Activated naive CD8-positive, alpha-beta T cell (primary cell): ENCODE results near the gene PAPPA.
A peak's percentile ranks its signal among the peaks of the same experiment; 100 is the strongest.

Experiments
- H3K27ac Mint-ChIP-seq: one replicate; pipeline ENCODE4 v1.8.0; 2021; ENCODE audit warnings: mixed read lengths
- H3K27me3 Mint-ChIP-seq: one replicate; pipeline ENCODE4 v1.8.0; 2021; ENCODE audit warnings: mixed read lengths
- H3K36me3 Mint-ChIP-seq: one replicate; pipeline ENCODE4 v1.8.0; 2021; ENCODE audit warnings: mixed read lengths
- H3K4me1 Mint-ChIP-seq: one replicate; pipeline ENCODE4 v1.8.0; 2021; ENCODE audit warnings: low read depth, mixed read lengths
- H3K4me3 Mint-ChIP-seq: one replicate; pipeline ENCODE4 v1.8.0; 2021; ENCODE audit warnings: mild to moderate bottlenecking, mixed read lengths
- H3K9me3 Mint-ChIP-seq: one replicate; pipeline ENCODE4 v1.8.0; 2021; ENCODE audit warnings: low read depth, mixed read lengths

PAPPA gene, protein sequence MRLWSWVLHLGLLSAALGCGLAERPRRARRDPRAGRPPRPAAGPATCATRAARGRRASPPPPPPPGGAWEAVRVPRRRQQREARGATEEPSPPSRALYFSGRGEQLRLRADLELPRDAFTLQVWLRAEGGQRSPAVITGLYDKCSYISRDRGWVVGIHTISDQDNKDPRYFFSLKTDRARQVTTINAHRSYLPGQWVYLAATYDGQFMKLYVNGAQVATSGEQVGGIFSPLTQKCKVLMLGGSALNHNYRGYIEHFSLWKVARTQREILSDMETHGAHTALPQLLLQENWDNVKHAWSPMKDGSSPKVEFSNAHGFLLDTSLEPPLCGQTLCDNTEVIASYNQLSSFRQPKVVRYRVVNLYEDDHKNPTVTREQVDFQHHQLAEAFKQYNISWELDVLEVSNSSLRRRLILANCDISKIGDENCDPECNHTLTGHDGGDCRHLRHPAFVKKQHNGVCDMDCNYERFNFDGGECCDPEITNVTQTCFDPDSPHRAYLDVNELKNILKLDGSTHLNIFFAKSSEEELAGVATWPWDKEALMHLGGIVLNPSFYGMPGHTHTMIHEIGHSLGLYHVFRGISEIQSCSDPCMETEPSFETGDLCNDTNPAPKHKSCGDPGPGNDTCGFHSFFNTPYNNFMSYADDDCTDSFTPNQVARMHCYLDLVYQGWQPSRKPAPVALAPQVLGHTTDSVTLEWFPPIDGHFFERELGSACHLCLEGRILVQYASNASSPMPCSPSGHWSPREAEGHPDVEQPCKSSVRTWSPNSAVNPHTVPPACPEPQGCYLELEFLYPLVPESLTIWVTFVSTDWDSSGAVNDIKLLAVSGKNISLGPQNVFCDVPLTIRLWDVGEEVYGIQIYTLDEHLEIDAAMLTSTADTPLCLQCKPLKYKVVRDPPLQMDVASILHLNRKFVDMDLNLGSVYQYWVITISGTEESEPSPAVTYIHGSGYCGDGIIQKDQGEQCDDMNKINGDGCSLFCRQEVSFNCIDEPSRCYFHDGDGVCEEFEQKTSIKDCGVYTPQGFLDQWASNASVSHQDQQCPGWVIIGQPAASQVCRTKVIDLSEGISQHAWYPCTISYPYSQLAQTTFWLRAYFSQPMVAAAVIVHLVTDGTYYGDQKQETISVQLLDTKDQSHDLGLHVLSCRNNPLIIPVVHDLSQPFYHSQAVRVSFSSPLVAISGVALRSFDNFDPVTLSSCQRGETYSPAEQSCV (N-terminal part only)

DNA sequence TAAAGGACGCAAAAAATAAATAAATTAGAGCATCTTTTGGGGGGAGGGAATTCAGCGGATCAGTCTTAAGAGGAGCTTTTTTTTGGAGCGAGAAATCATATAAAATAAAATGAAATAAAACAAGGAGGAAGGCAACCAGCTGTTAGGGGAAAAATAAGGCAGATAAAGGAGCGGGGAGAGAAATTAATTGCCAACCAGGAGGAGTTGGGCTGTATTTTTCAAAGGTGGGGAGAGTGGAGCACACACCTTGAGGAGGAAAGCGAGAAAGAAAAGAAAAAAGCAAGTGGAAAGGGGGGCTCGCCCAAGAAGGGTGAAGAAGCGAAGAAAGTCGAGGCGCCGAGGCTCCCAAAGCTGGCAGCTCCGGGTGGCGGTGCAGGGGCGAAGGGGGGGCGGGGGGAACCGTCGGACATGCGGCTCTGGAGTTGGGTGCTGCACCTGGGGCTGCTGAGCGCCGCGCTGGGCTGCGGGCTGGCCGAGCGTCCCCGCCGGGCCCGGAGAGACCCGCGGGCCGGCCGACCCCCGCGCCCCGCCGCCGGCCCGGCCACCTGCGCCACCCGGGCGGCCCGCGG lies at the start of gene PAPPA:
Gene PAPPA (plus strand): TSS at position 27 of the 569 bp plus-strand sequence. CDS start 382 bp downstream, at position 409.
- Mint-ChIP-seq H3K4me1 (peaks cover 13% of the 10 kb centered on the region), H3K36me3 (no peaks in the 10 kb centered on the region), H3K9me3 (no peaks in the 10 kb centered on the region), H3K4me3 (peak within 1 kb of the TSS; percentile 56), H3K27ac (no peak within 1 kb of the TSS), H3K27me3 (peaks cover 43% of the 10 kb centered on the region)

DNA sequence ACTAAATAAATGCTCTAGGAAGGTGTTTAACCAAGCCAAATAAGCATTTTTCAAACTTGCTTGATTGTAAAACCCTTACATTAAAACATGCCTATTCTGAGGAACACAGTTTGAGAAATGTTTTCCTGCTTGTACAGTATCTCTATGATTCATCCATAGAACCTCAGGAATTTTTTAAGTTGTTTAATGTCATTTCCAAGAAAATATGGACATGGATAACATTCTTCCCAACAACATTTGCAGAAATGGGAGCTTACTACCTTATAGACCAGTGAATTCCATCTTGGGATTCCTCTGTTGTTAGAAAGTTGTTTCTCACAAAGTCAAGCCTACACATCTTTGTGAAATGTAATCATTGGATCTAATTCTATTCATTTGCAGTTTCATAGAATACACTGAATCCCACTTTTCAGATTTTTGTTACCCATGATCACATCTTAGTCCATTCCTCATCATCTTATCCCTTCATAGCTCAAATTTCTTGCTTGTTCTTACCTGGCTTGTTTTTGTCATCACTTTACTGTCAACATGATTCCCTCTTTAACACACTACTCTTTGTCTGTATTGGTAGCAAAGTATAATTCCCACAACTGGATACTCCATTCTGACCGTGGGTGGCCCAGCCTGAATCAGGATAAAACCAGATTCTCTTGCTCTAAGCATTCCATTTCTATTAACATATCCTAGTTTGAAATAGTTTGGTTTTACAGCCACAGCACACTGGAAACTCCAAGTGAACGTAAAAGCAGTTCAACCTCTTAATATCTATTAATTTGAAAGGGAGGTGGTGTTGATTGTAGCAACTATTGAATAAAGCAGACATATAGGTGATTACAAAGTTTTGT lies 49.4 kb upstream of the PAPPA start:
- no peaks in the 10 kb centered on the region for H3K4me1 Mint-ChIP-seq
- H3K36me3 Mint-ChIP-seq: no peaks in the 10 kb centered on the region
- H3K27ac Mint-ChIP-seq: no peak overlapping the region
- H3K27me3 Mint-ChIP-seq: peaks cover 2% of the 10 kb centered on the region
- no peak overlapping the region for H3K4me3 Mint-ChIP-seq
- H3K9me3 Mint-ChIP-seq: peaks cover 11% of the 10 kb centered on the region

DNA sequence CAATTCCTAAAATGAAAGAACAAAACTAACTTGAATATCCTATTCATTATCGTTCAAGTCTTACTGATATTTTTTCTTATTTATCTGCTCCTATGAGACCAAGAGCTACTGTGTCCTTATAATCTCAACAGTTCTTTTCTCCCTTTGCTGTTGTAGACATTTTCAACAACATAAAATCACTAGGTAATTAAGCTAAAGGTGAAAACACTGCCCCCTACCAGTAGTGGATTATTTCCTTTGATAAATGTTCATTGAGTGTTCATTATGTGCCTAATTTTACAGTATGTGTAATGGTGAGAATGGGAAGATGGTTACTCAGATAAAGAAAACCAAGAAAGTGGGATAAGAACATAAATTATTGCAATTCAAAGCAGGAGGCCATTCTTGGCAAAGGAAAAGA lies 41.4 kb upstream of the PAPPA start:
- no peaks in the 10 kb centered on the region for H3K4me1 Mint-ChIP-seq
- peaks cover 2% of the 10 kb centered on the region for H3K27me3 Mint-ChIP-seq
- no peak overlapping the region for H3K27ac Mint-ChIP-seq
- no peak overlapping the region for H3K4me3 Mint-ChIP-seq
- H3K9me3 Mint-ChIP-seq: peaks cover 3% of the 10 kb centered on the region
- H3K36me3 Mint-ChIP-seq: no peaks in the 10 kb centered on the region

DNA sequence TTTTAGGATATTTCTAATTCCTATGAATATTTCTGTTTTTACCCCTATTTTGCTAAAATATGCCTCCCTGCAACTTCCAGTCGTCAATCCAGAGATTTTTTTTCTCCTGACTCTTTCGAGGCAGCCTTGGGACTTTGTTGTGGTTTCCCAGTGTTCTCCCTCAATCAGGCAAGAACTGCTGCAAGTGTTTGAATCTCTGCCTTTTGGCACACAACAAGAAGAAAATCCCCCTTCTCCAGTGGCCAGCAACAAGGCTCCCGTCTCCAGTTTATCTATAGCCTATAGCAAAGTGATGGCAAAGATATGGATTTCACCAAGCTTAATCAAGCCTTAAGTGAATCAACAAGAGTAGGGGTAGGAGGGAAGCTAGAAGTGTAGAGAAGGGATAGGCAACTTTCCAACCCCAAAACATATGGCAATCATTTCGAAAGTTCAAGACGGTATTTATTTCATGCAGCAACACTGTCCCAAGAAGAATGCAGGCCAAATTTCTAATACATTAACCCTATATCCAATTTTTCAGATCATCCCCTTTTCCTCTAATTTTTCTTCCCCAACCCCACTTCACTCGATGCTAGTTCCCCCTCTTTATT lies 37.7 kb upstream of the PAPPA start:
- no peak overlapping the region for H3K4me3 Mint-ChIP-seq
- no peak overlapping the region for H3K27ac Mint-ChIP-seq
- no peaks in the 10 kb centered on the region for H3K36me3 Mint-ChIP-seq
- no peaks in the 10 kb centered on the region for H3K9me3 Mint-ChIP-seq
- H3K27me3 Mint-ChIP-seq: no peaks in the 10 kb centered on the region
- H3K4me1 Mint-ChIP-seq: no peaks in the 10 kb centered on the region

DNA sequence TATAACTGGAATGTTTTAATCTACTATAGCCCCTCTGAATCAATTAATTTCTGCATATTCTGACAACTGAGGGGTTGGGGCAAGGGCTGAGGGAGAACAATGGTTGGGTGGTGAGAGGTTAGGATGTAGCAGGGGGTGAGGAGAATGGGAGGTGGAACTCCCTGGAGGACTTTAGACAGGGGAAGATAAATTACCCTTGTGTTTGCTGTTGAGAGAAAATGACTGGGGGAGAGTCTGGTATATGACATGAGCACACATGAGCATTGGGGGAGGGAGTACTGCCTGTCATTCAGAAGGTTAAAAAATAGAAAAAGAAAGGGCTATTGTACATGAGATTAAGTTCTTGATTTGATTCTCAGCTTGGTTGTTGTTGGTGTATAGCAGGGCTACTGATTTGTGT lies 37.2 kb upstream of the PAPPA start:
- H3K27ac Mint-ChIP-seq: no peak overlapping the region
- no peaks in the 10 kb centered on the region for H3K4me1 Mint-ChIP-seq
- H3K9me3 Mint-ChIP-seq: no peaks in the 10 kb centered on the region
- no peak overlapping the region for H3K4me3 Mint-ChIP-seq
- no peaks in the 10 kb centered on the region for H3K36me3 Mint-ChIP-seq
- no peaks in the 10 kb centered on the region for H3K27me3 Mint-ChIP-seq

DNA sequence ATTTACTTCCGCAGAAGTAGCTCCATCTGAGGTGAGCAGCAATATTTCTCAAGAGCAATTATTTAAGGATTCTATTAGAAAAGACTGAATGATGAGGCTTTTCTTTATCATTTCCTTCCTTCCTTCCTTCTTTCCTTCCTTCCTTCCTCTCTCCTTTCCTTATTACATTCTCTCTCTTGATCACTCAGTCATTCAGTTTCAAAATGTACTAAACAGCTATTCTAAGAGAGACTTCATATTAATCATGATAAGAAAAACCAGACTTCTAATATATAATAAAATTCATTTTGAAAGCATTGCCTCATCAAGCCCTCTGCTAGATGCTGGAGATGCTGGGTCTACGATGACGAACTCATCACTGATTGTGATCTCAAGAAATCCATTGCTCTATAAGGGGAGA lies 30.4 kb upstream of the PAPPA start:
- H3K27ac Mint-ChIP-seq: no peak overlapping the region
- no peaks in the 10 kb centered on the region for H3K36me3 Mint-ChIP-seq
- no peaks in the 10 kb centered on the region for H3K4me1 Mint-ChIP-seq
- H3K27me3 Mint-ChIP-seq: peaks cover 5% of the 10 kb centered on the region
- no peak overlapping the region for H3K4me3 Mint-ChIP-seq
- peaks cover 4% of the 10 kb centered on the region for H3K9me3 Mint-ChIP-seq

DNA sequence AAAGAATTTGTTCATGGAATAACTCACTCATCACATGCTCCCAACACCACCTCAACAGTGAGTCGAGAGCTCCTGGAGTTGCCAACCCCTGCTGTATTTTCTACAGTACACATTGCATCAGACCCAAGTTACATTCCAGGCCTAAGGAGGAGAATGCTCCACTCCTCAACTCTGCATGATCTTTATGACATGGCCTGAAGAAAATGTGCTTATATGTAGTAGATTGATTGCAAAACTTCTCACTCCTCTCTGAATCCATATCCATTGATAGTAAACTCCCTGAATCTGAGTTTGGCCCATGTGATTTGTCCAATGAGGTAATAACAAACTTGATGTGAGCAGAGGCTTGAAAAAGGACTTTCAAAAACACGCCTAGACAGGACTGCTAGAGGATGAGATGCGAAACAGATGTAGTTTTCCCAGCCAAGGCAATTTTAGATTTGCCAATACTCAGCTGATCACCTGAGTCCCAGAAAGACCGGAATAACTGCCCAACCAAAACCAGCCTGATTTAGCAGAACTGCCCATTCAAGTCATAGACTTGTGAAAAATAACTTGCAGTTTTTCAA lies 29.0 kb upstream of the PAPPA start:
- H3K27ac Mint-ChIP-seq: no peak overlapping the region
- H3K4me3 Mint-ChIP-seq: no peak overlapping the region
- peaks cover 4% of the 10 kb centered on the region for H3K9me3 Mint-ChIP-seq

DNA sequence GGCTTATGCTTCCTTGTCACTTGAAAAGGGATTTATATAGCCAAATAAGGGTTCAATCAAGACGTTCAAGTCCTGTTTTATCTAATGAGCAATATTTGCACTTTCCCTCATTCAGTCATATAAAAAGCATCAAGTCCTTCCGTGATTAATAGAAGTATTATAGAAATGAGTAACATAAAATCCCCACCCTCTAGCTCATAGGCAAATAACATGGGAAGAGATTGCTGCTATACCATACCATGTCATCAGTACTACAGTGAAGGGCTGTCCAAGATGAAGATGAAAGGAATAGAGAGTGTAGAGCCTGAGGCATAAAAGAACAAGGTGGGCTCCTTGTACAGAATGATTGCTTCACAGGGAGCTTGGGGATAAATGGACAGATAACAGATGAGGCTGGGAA lies 20.4 kb upstream of the PAPPA start:
- H3K27me3 Mint-ChIP-seq: no peaks in the 10 kb centered on the region
- H3K27ac Mint-ChIP-seq: no peak overlapping the region

More for the DNA sequence above, 29.0 kb upstream of the PAPPA start:
- Mint-ChIP-seq H3K36me3 (no peaks in the 10 kb centered on the region), H3K27me3 (peaks cover 5% of the 10 kb centered on the region), H3K4me1 (no peaks in the 10 kb centered on the region)

DNA sequence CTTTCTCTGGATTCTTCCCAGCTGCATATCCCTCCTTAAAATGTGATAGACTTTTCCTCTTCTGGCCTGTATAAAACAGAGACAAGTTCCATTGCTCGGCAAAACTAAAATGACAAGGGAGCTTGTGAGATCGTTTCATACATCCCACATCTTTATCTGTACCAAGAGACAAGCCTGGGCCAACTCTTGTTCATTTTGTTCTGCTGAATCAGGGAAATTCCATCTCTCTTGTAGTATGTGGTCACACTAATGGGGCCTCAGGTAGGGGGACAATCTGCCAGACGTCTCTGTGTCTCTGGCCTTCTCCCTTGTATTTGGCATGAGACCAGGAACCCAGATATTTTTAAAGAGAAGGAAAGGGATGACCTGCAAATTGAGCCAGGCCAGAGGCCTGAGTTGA lies 18.6 kb upstream of the PAPPA start:
- H3K27me3 Mint-ChIP-seq: peaks cover 3% of the 10 kb centered on the region
- H3K9me3 Mint-ChIP-seq: peaks cover 15% of the 10 kb centered on the region
- no peak overlapping the region for H3K27ac Mint-ChIP-seq
- no peak overlapping the region for H3K4me3 Mint-ChIP-seq
- H3K36me3 Mint-ChIP-seq: no peaks in the 10 kb centered on the region
- H3K4me1 Mint-ChIP-seq: no peaks in the 10 kb centered on the region

More for the DNA sequence above, 20.4 kb upstream of the PAPPA start:
- no peaks in the 10 kb centered on the region for H3K36me3 Mint-ChIP-seq
- H3K9me3 Mint-ChIP-seq: peaks cover 16% of the 10 kb centered on the region
- no peaks in the 10 kb centered on the region for H3K4me1 Mint-ChIP-seq
- no peak overlapping the region for H3K4me3 Mint-ChIP-seq

DNA sequence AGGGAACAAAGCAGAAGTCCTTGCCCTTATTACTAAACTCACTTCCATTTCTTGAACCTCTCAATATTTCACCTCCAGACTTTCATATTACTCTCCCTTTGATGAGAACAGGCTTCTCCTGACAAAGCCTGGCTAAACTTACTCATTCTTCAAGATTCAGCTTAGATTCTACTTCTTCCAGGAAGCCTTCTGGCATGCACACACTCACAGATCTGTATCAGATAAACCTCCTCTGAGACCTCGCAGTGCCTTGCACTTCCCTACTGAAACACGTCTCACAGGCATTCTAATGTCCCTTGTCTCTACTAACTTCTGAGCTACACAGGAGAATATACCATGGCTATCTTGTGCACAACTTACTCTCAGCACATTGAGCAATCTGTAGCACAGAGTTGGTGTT lies 16.6 kb upstream of the PAPPA start:
- Mint-ChIP-seq H3K27ac (no peak overlapping the region), H3K9me3 (peaks cover 10% of the 10 kb centered on the region), H3K4me3 (no peak overlapping the region), H3K36me3 (no peaks in the 10 kb centered on the region), H3K4me1 (no peaks in the 10 kb centered on the region), H3K27me3 (peaks cover 3% of the 10 kb centered on the region)

DNA sequence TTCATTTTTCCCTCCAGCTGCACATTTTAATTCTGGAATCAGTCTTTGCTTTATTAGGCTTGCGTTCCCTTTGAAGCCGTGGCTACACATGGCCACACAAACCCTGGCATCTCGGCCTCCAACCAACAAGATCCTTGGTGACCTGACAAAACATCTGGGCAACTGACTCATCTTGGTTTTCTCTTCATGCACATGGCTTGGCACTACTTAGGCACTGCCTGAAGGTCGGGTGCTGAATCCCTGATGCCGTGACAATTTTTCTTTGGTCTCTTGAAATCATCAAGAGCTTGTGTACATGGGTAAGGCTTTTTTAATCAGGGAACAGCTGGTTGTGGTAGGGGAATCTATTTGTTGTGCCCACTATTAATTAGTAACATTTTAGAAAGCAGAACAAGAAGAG lies 16.0 kb upstream of the PAPPA start:
- no peaks in the 10 kb centered on the region for H3K36me3 Mint-ChIP-seq
- H3K27ac Mint-ChIP-seq: no peak overlapping the region
- H3K4me3 Mint-ChIP-seq: no peak overlapping the region
- peaks cover 10% of the 10 kb centered on the region for H3K9me3 Mint-ChIP-seq
- H3K27me3 Mint-ChIP-seq: peaks cover 3% of the 10 kb centered on the region
- H3K4me1 Mint-ChIP-seq: no peaks in the 10 kb centered on the region

DNA sequence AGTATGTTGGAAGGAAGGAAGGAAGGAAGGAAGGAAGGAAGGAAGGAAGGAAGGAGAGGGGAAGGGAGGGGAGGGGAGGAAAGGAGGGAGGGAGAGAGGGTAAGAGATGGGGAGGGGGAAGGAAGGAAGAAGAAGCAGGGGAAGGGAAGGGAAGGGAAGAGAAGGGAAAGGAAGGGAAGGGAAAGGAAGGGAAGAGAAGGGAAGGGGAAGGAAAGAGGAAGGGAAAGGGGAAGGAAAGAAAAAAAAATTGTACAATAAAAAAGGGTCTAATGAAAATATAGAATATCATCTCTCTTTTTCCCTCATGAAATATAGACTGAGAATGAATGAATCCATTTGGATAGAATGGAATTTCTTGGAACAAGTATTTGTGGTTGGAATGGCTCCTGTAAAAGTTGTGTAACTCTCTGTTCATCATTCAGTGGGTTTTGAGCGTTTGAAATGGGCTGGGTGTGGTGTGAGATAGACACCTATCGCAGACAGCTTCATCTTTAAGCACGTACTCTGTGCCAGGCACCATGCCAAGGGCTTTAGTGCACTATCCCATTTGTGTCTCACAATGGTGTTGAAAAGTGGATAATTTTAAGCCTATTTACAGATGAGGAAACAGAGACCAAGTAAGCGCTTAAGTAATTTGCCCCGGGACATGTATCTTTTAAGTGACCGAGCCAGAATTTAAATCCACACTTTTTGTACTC lies 11.6 kb upstream of the PAPPA start:
- peaks cover 16% of the 10 kb centered on the region for H3K27me3 Mint-ChIP-seq
- no peak overlapping the region for H3K4me3 Mint-ChIP-seq
- no peaks in the 10 kb centered on the region for H3K9me3 Mint-ChIP-seq
- no peaks in the 10 kb centered on the region for H3K4me1 Mint-ChIP-seq
- no peak overlapping the region for H3K27ac Mint-ChIP-seq
- no peaks in the 10 kb centered on the region for H3K36me3 Mint-ChIP-seq
